Measurements from ENCODE around the gene CYP3A5. TPM values are rescaled to one million over a fixed set of nuclear protein-coding genes. Genes with fewer than 3 reads are reported as not detected.

Gene CYP3A5
- total and polyA plus RNA-seq, 2 of the 13 experiments (the other 11 are each of a cell fraction or from before 2014, with no cell fraction given), result 5.7 to 9.3 TPM

- peak; percentile 58; the same call in 1 of the 2 replicates for TF ChIP-seq ZNF691 (CRISPR knock-in tag; IDR thresholded peaks at IDR 0.05; ENCODE audit: borderline replicate concordance, low read depth)
- no peak for TF ChIP-seq ZSCAN5A (CRISPR knock-in tag; IDR thresholded peaks at IDR 0.05; ENCODE audit: borderline replicate concordance)
- TF ChIP-seq ZNF354B (CRISPR knock-in tag; IDR thresholded peaks at IDR 0.05), result no peak
- TF ChIP-seq EEA1 (CRISPR knock-in tag; IDR thresholded peaks at IDR 0.05; ENCODE audit: borderline replicate concordance), result no peak
- TF ChIP-seq MLLT10 (CRISPR knock-in tag; IDR thresholded peaks at IDR 0.05), result no peak
- no peak for TF ChIP-seq ZNF891 (CRISPR knock-in tag; IDR thresholded peaks at IDR 0.05)
- TF ChIP-seq ZNF556 (CRISPR knock-in tag; IDR thresholded peaks at IDR 0.05; ENCODE audit: borderline replicate concordance), result peak; percentile 69; the same call in 1 of the 2 replicates
- TF ChIP-seq RFX5 (IDR thresholded peaks at IDR 0.05; ENCODE audit: low read depth, low read length), result no peak
- peak; percentile 93 for TF ChIP-seq RARA (CRISPR knock-in tag; IDR thresholded peaks at IDR 0.05)
- peak; percentile 100 for TF ChIP-seq PITX1 (CRISPR knock-in tag; IDR thresholded peaks at IDR 0.05)
- no peak; the same call in 1 of the 2 replicates for TF ChIP-seq ARNT2 (CRISPR knock-in tag; IDR thresholded peaks at IDR 0.05; ENCODE audit: low read depth)
- TF ChIP-seq NCOA1 (CRISPR knock-in tag; IDR thresholded peaks at IDR 0.05), result 0 out of 2 replicates have a peak, but pooled peaks have one; percentile 56
- peak; percentile 46; the same call in 1 of the 2 replicates for TF ChIP-seq JUN (CRISPR knock-in tag; IDR thresholded peaks at IDR 0.05)
- no peak for TF ChIP-seq CAMTA2 (CRISPR knock-in tag; IDR thresholded peaks at IDR 0.05; ENCODE audit: borderline replicate concordance)
- TF ChIP-seq GATA4 (IDR thresholded peaks at IDR 0.05; ENCODE audit: borderline replicate concordance, low read depth), result peak; percentile 62; the same call in 1 of the 2 replicates
- no peak for TF ChIP-seq ZNF484 (CRISPR knock-in tag; IDR thresholded peaks at IDR 0.05; ENCODE audit: borderline replicate concordance, low read depth)
- no peak for TF ChIP-seq ZNF576 (CRISPR knock-in tag; IDR thresholded peaks at IDR 0.05)
- peak; percentile 82 for TF ChIP-seq HOXA3 (CRISPR knock-in tag; IDR thresholded peaks at IDR 0.05)
- no peak for TF ChIP-seq PAWR (CRISPR knock-in tag; IDR thresholded peaks at IDR 0.05; ENCODE audit: borderline replicate concordance)
- no peak for TF ChIP-seq AKNA (CRISPR knock-in tag; IDR thresholded peaks at IDR 0.05; ENCODE audit: borderline replicate concordance)
- TF ChIP-seq, protein P1, sequence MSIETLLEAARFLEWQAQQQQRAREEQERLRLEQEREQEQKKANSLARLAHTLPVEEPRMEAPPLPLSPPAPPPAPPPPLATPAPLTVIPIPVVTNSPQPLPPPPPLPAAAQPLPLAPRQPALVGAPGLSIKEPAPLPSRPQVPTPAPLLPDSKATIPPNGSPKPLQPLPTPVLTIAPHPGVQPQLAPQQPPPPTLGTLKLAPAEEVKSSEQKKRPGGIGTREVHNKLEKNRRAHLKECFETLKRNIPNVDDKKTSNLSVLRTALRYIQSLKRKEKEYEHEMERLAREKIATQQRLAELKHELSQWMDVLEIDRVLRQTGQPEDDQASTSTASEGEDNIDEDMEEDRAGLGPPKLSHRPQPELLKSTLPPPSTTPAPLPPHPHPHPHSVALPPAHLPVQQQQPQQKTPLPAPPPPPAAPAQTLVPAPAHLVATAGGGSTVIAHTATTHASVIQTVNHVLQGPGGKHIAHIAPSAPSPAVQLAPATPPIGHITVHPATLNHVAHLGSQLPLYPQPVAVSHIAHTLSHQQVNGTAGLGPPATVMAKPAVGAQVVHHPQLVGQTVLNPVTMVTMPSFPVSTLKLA (IDR thresholded peaks at IDR 0.05), result no peak
These were observed 2.1 kb downstream of the CYP3A5 start (continued) for GRCh38 chr7:99677648-99678045.

Data from HepG2 (cell line).